SK-N-MC (cell line): ENCODE data around the gene SGSM1.

Experiments
- DNase-seq: peaks from one replicate; pipeline ENCODE4 v3.0.0-alpha.2; 2011; ENCODE audit warnings: low read depth, low spot score
- H3K27ac ChIP-seq: fragments of 200-600 bp; sonication (generic); 2 replicates; pipeline ENCODE4 v1.5.1; 2016; ENCODE audit warnings: mixed run types
- H3K36me3 ChIP-seq: fragments of 200-600 bp; sonication (generic); 2 replicates; pipeline ENCODE4 v1.6.1; 2017; ENCODE audit warnings: antibody characterized with exemption, low read length, mixed read lengths; ENCODE audit not compliant: insufficient read depth
- H3K4me3 ChIP-seq: fragments of 200-600 bp; sonication (generic); 2 replicates; pipeline ENCODE4 v1.5.1; 2016
- H3K9ac ChIP-seq: fragments of 200-600 bp; sonication (generic); 2 replicates; pipeline ENCODE4 v1.8.0; 2017; ENCODE audit warnings: mixed run types, mixed read lengths; ENCODE audit not compliant: insufficient read length
- H3K9me3 ChIP-seq: fragments of 200-600 bp; sonication (generic); 2 replicates; pipeline ENCODE4 v1.6.1; 2017; ENCODE audit warnings: low read depth, mild to moderate bottlenecking, antibody characterized with exemption, low read length, moderate library complexity, mixed read lengths
- EZH2 ChIP-seq: fragments of 200-600 bp; sonication (generic); IDR thresholded peaks from one replicate; pipeline ENCODE4 v1.6.1; 2017; ENCODE audit warnings: antibody characterized with exemption
- FOXP2 ChIP-seq: optimal IDR thresholded peaks from 2 replicates; pipeline ENCODE3; 2011; ENCODE audit warnings: mild to moderate bottlenecking, moderate library complexity; ENCODE audit not compliant: insufficient read depth; ENCODE audit errors: extremely low read length, control extremely low read depth
- POLR2AphosphoS5 ChIP-seq: IDR thresholded peaks from 2 replicates; pipeline ENCODE4 v1.6.1; 2012; ENCODE audit warnings: mild to moderate bottlenecking, low read depth, low read length, borderline replicate concordance

Gene SGSM1

GRCh38 chr22:24805790-24806662 is at the start of gene SGSM1:
SGSM1 (plus strand) TSS chr22:24806211; CDS start chr22:24806326, 115 bp downstream.
- no peaks in the 10 kb centered on the region for H3K9me3 ChIP-seq
- H3K4me3 ChIP-seq: no peak within 1 kb of the TSS
- DNase-seq: no peak
- TF ChIP-seq POLR2AphosphoS5: no peak
- TF ChIP-seq EZH2: no peak
- no peak for TF ChIP-seq FOXP2
- no peaks in the 10 kb centered on the region for H3K36me3 ChIP-seq
- H3K27ac ChIP-seq: no peak within 1 kb of the TSS
- no peak within 1 kb of the TSS for H3K9ac ChIP-seq

GRCh38 chr22:24758164-24758799 is 47.7 kb upstream of the SGSM1 start:
- Histone ChIP-seq H3K9me3 (no peaks in the 10 kb centered on the region), H3K4me3 (no peak overlapping the region), H3K9ac (no peak overlapping the region), H3K36me3 (no peaks in the 10 kb centered on the region), H3K27ac (no peak overlapping the region)
- TF ChIP-seq EZH2: no peak
- TF ChIP-seq POLR2AphosphoS5: no peak
- TF ChIP-seq FOXP2: no peak
- no peak for DNase-seq

- DNase-seq: no peak
- H3K36me3 ChIP-seq: no peaks in the 10 kb centered on the region
- H3K4me3 ChIP-seq: no peak overlapping the region
- H3K9ac ChIP-seq: no peak overlapping the region
- H3K27ac ChIP-seq: no peak overlapping the region
- no peak for TF ChIP-seq EZH2
- TF ChIP-seq POLR2AphosphoS5: no peak
- no peak for TF ChIP-seq FOXP2
- H3K9me3 ChIP-seq: no peaks in the 10 kb centered on the region
Measured at GRCh38 chr22:24759765-24760164, 46.2 kb upstream of the SGSM1 start.

GRCh38 chr22:24760708-24761306 is 45.2 kb upstream of the SGSM1 start:
- Histone ChIP-seq H3K9ac (no peak overlapping the region), H3K27ac (no peak overlapping the region), H3K36me3 (no peaks in the 10 kb centered on the region), H3K4me3 (no peak overlapping the region), H3K9me3 (no peaks in the 10 kb centered on the region)
- TF ChIP-seq EZH2 (no peak), FOXP2 (no peak), POLR2AphosphoS5 (no peak)
- no peak for DNase-seq

- Histone ChIP-seq H3K4me3 (no peak overlapping the region), H3K9me3 (no peaks in the 10 kb centered on the region), H3K9ac (no peak overlapping the region), H3K36me3 (no peaks in the 10 kb centered on the region), H3K27ac (no peak overlapping the region)
- DNase-seq: no peak
- TF ChIP-seq EZH2: no peak
- TF ChIP-seq POLR2AphosphoS5: no peak
- TF ChIP-seq FOXP2: no peak
Measured at GRCh38 chr22:24761888-24762675, 43.9 kb upstream of the SGSM1 start.

GRCh38 chr22:24763872-24764485 is 42.0 kb upstream of the SGSM1 start:
- Histone ChIP-seq H3K27ac (no peak overlapping the region), H3K9me3 (no peaks in the 10 kb centered on the region), H3K36me3 (no peaks in the 10 kb centered on the region), H3K9ac (no peak overlapping the region), H3K4me3 (no peak overlapping the region)
- no peak for DNase-seq
- TF ChIP-seq EZH2: no peak
- TF ChIP-seq POLR2AphosphoS5: no peak
- TF ChIP-seq FOXP2: no peak

- Histone ChIP-seq H3K36me3 (no peaks in the 10 kb centered on the region), H3K27ac (no peak overlapping the region), H3K9ac (no peak overlapping the region), H3K4me3 (no peak overlapping the region), H3K9me3 (no peaks in the 10 kb centered on the region)
- no peak for DNase-seq
- TF ChIP-seq FOXP2: no peak
- TF ChIP-seq POLR2AphosphoS5: no peak
- TF ChIP-seq EZH2: no peak
Measured at GRCh38 chr22:24765166-24765565, 40.8 kb upstream of the SGSM1 start.
